IPS-15b (cell line): ENCODE measurements around the gene RNF180.

Source experiments
- H3K27me3 ChIP-seq: one replicate; pipeline ENCODE4 v1.6.1; 2013; ENCODE audit warnings: low read length; ENCODE audit not compliant: control insufficient read depth, insufficient read depth
- H3K36me3 ChIP-seq: one replicate; pipeline ENCODE4 v1.6.1; 2013; ENCODE audit warnings: low read length; ENCODE audit not compliant: control insufficient read depth, insufficient read depth
- H3K4me1 ChIP-seq: one replicate; pipeline ENCODE4 v1.6.1; 2013; ENCODE audit warnings: mild to moderate bottlenecking, low read length; ENCODE audit not compliant: control insufficient read depth, insufficient read depth
- H3K4me3 ChIP-seq: one replicate; pipeline ENCODE4 v1.5.1; 2013; ENCODE audit warnings: low read depth, low read length
- H3K9ac ChIP-seq: one replicate; pipeline ENCODE4 v1.6.1; 2013; ENCODE audit warnings: low read depth, mild to moderate bottlenecking, low read length
- H3K9me3 ChIP-seq: one replicate; pipeline ENCODE4 v1.6.1; 2013; ENCODE audit warnings: mild to moderate bottlenecking, low read length; ENCODE audit not compliant: control insufficient read depth, insufficient read depth

RNF180 gene

GRCh38 chr5:64292611-64293215 lies 127.1 kb downstream of the RNF180 start:
- H3K36me3 ChIP-seq = no peaks in the 10 kb centered on the region
- no peaks in the 10 kb centered on the region for H3K9me3 ChIP-seq
- H3K9ac ChIP-seq = no peak overlapping the region
- no peaks in the 10 kb centered on the region for H3K27me3 ChIP-seq
- H3K4me1 ChIP-seq = no peaks in the 10 kb centered on the region
- no peak overlapping the region for H3K4me3 ChIP-seq

DNA sequence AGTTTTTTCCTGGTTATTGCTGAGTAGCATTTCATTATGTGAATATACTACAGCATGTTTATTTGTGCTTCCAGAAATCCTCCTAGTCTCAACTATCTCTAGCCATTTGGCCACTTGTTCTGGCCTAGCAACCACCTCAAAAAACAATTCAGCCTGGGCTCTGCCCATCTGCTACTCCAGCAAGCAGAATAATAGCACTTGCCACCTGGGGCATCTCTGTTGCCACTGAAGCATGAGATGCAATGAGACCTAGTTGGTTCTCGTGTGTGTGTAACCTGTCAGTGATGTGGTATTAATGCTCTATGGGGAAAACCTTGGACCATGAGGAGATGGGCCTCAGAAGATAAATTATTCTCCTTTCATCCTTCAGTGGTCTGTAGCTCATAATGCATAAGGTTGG lies 129.5 kb downstream of the RNF180 start:
- Histone ChIP-seq H3K9me3 (no peaks in the 10 kb centered on the region), H3K4me3 (no peak overlapping the region)

DNA sequence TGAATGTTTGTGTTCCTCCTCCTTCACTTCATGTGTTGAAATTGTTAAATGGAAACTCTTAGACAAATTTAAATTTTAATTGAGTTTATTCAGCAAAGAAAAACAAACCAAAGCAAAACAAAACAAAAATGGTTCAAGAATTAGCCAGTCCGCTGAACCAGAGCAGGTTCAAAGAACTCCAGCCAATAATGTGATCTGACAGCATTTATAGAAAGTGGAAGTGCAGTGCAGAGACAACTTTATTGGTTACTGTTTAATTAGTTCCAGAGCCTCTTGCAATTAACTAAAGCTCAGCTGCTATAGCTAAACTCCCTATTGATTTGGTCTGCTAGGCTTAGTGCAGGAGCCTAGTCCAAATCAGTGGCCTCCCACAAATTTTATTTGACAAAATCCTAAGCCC lies 132.9 kb downstream of the RNF180 start:
- Histone ChIP-seq H3K4me3 (no peak overlapping the region), H3K9me3 (no peaks in the 10 kb centered on the region), H3K4me1 (no peaks in the 10 kb centered on the region), H3K27me3 (no peaks in the 10 kb centered on the region), H3K9ac (no peak overlapping the region), H3K36me3 (no peaks in the 10 kb centered on the region)

More for the DNA sequence above, 129.5 kb downstream of the RNF180 start:
- Histone ChIP-seq H3K4me1 (no peaks in the 10 kb centered on the region), H3K9ac (no peak overlapping the region), H3K27me3 (no peaks in the 10 kb centered on the region), H3K36me3 (no peaks in the 10 kb centered on the region)

GRCh38 chr5:64299805-64300204 lies 134.2 kb downstream of the RNF180 start:
- Histone ChIP-seq H3K36me3 (no peaks in the 10 kb centered on the region), H3K27me3 (no peaks in the 10 kb centered on the region), H3K9me3 (no peaks in the 10 kb centered on the region), H3K4me1 (no peaks in the 10 kb centered on the region), H3K9ac (no peak overlapping the region), H3K4me3 (no peak overlapping the region)

GRCh38 chr5:64301566-64301965 lies 135.9 kb downstream of the RNF180 start:
- no peaks in the 10 kb centered on the region for H3K9me3 ChIP-seq
- H3K36me3 ChIP-seq = no peaks in the 10 kb centered on the region
- no peaks in the 10 kb centered on the region for H3K4me1 ChIP-seq
- H3K27me3 ChIP-seq = no peaks in the 10 kb centered on the region
- no peak overlapping the region for H3K4me3 ChIP-seq
- H3K9ac ChIP-seq = no peak overlapping the region

DNA sequence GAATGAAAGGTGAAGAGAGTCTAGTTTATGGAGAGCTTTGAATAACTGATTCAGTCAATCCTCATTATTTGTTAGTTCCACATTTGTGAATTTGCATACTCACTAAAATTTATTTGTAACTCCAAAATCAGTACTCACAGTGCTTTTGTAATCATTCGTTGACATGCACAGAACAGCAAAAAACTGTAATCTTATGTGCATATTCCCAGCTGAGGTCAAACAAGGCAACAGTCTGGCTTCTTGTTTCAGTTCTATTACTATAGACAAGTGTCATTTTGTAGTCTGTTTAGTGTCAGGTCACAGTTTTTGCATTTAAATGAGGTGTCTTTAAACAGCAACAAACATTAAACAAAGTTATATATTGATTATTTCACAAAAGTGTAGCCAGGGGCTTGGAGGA lies 142.5 kb downstream of the RNF180 start:
- Histone ChIP-seq H3K9ac (no peak overlapping the region), H3K4me1 (no peaks in the 10 kb centered on the region), H3K36me3 (no peaks in the 10 kb centered on the region), H3K4me3 (no peak overlapping the region), H3K9me3 (no peaks in the 10 kb centered on the region), H3K27me3 (no peaks in the 10 kb centered on the region)

DNA sequence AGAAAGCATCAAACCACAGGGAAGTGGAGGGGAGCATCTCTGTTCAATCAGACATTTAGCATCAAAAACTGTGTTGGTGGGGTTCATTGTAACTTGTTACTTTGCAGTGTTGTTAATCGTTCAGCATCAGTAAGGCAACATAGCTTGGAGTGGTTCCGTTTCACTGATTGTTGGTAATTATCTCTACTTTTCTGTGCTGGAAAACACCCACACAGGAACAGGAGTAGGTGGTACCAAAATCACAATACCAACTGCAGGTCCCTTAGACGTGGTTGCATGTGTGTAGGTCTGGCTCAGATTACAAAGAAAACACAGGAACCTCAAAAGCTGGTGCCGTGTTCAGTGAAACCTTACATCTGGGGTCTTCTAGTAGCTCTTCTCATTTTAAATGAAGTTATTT lies 146.8 kb downstream of the RNF180 start:
- Histone ChIP-seq H3K9ac (no peak overlapping the region), H3K27me3 (no peaks in the 10 kb centered on the region), H3K9me3 (no peaks in the 10 kb centered on the region), H3K36me3 (no peaks in the 10 kb centered on the region), H3K4me3 (no peak overlapping the region), H3K4me1 (no peaks in the 10 kb centered on the region)

GRCh38 chr5:64315778-64316177 lies 150.1 kb downstream of the RNF180 start:
- H3K27me3 ChIP-seq = no peaks in the 10 kb centered on the region
- no peaks in the 10 kb centered on the region for H3K9me3 ChIP-seq
- no peaks in the 10 kb centered on the region for H3K36me3 ChIP-seq
- no peak overlapping the region for H3K9ac ChIP-seq
- no peaks in the 10 kb centered on the region for H3K4me1 ChIP-seq
- no peak overlapping the region for H3K4me3 ChIP-seq

- Histone ChIP-seq H3K9me3 (no peaks in the 10 kb centered on the region), H3K4me1 (no peaks in the 10 kb centered on the region), H3K27me3 (no peaks in the 10 kb centered on the region), H3K4me3 (no peak overlapping the region), H3K9ac (no peak overlapping the region), H3K36me3 (no peaks in the 10 kb centered on the region)
Measured at GRCh38 chr5:64318175-64318574, 152.5 kb downstream of the RNF180 start.

DNA sequence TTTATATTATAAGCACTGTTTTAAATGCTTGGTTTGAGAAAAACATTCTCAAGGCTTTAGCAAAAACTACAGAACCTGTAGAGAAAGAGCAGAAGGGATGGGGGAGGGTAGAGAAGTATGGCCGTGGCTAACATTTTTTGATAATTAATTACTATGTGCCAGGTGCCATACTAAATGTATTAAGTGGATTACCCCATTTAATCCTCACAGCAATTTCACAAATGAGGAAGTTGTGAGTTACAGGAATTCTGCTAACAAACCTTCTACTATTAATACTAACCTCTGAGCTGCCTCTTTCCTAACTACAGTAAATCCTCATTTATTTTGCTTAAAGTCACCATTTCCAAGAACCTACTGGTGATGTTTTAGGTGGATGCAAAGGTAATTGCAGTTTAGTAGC lies 157.9 kb downstream of the RNF180 start:
- no peak overlapping the region for H3K4me3 ChIP-seq
- no peaks in the 10 kb centered on the region for H3K9me3 ChIP-seq
- H3K36me3 ChIP-seq = no peaks in the 10 kb centered on the region
- H3K4me1 ChIP-seq = no peaks in the 10 kb centered on the region
- no peaks in the 10 kb centered on the region for H3K27me3 ChIP-seq
- no peak overlapping the region for H3K9ac ChIP-seq

GRCh38 chr5:64330728-64331231 lies 165.1 kb downstream of the RNF180 start:
- no peaks in the 10 kb centered on the region for H3K27me3 ChIP-seq
- H3K4me1 ChIP-seq = no peaks in the 10 kb centered on the region
- no peaks in the 10 kb centered on the region for H3K9me3 ChIP-seq
- no peak overlapping the region for H3K9ac ChIP-seq
- no peak overlapping the region for H3K4me3 ChIP-seq
- no peaks in the 10 kb centered on the region for H3K36me3 ChIP-seq

- H3K36me3 ChIP-seq = no peaks in the 10 kb centered on the region
- no peak overlapping the region for H3K9ac ChIP-seq
- H3K9me3 ChIP-seq = no peaks in the 10 kb centered on the region
- no peaks in the 10 kb centered on the region for H3K27me3 ChIP-seq
- no peak overlapping the region for H3K4me3 ChIP-seq
- no peaks in the 10 kb centered on the region for H3K4me1 ChIP-seq
Measured at GRCh38 chr5:64331597-64332277, 166.1 kb downstream of the RNF180 start.
